ENCODE data around the gene RAVER1. TPM values are rescaled to one million over a fixed set of nuclear protein-coding genes. Genes with fewer than 3 reads are reported as not detected.

The RAVER1 gene
- total and polyA plus RNA-seq, 2 donors (not counting 3 experiments of a cell fraction or from before 2014, with no cell fraction given), result 5.2 to 47.6 TPM

Small RNA genes within 50 kb of the gene (small RNA-seq; reads per million reads assigned to genes)
- gene AC011511.1 (ENCODE audit: insufficient read depth, insufficient read length, low read depth, low replicate concordance) (not detected), gene AC011511.4 (ENCODE audit: insufficient read depth, insufficient read length, low read depth, low replicate concordance) (not detected)

Other genes with a start within 250 kb of the RAVER1 start
- gene SHFL, start 247.2 kb downstream of the RAVER1 start, total RNA-seq, result 23.6 and 34.4 TPM in 2 replicates
- gene SHFL, start 247.2 kb downstream of the RAVER1 start, polyA plus RNA-seq, result 36.9 and 40.0 TPM in 2 replicates
- not detected in 2 replicates for gene ANGPTL6, start 230.9 kb downstream of the RAVER1 start, total RNA-seq
- 0.15 and 0.32 TPM in 2 replicates for gene ANGPTL6, start 230.9 kb downstream of the RAVER1 start, polyA plus RNA-seq
- 50.4 and 51.6 TPM in 2 replicates for gene PPAN, start 227.2 kb downstream of the RAVER1 start, total RNA-seq
- 27.6 and 30.1 TPM in 2 replicates for gene PPAN, start 227.2 kb downstream of the RAVER1 start, polyA plus RNA-seq
- 10.7 and 14.6 TPM in 2 replicates for gene P2RY11, start 221.8 kb downstream of the RAVER1 start, total RNA-seq
- gene P2RY11, start 221.8 kb downstream of the RAVER1 start, polyA plus RNA-seq, result 3.6 and 5.4 TPM in 2 replicates
- gene EIF3G, start 213.6 kb downstream of the RAVER1 start, total RNA-seq, result 213 and 217 TPM in 2 replicates
- 253 and 294 TPM in 2 replicates for gene EIF3G, start 213.6 kb downstream of the RAVER1 start, polyA plus RNA-seq
- gene DNMT1, start 138.6 kb downstream of the RAVER1 start, total RNA-seq, result 154 and 165 TPM in 2 replicates
- gene DNMT1, start 138.6 kb downstream of the RAVER1 start, polyA plus RNA-seq, result 48.9 and 53.4 TPM in 2 replicates
- gene S1PR2, start 102.2 kb downstream of the RAVER1 start, total RNA-seq, result 1.0 and 1.3 TPM in 2 replicates
- gene S1PR2, start 102.2 kb downstream of the RAVER1 start, polyA plus RNA-seq, result 0.70 and 1.3 TPM in 2 replicates
- 69.4 and 70.4 TPM in 2 replicates for gene MRPL4, start 81.3 kb downstream of the RAVER1 start, total RNA-seq
- gene MRPL4, start 81.3 kb downstream of the RAVER1 start, polyA plus RNA-seq, result 118 and 144 TPM in 2 replicates
- gene ICAM1, start 62.4 kb downstream of the RAVER1 start, total RNA-seq, result 7.1 and 20.5 TPM in 2 replicates
- 30.4 and 38.0 TPM in 2 replicates for gene ICAM1, start 62.4 kb downstream of the RAVER1 start, polyA plus RNA-seq
- 0.49 TPM in 1 of 2 replicates, not detected in the other for gene ICAM4, start 46.6 kb downstream of the RAVER1 start, total RNA-seq
- gene ICAM4, start 46.6 kb downstream of the RAVER1 start, polyA plus RNA-seq, result 0.41 and 0.44 TPM in 2 replicates
- gene ICAM5, start 43.6 kb downstream of the RAVER1 start, total RNA-seq, result 0.40 TPM in 1 of 2 replicates, not detected in the other
- 0.03 and 0.10 TPM in 2 replicates for gene ICAM5, start 43.6 kb downstream of the RAVER1 start, polyA plus RNA-seq
- 2.9 and 5.3 TPM in 2 replicates for gene ZGLP1, start 23.7 kb downstream of the RAVER1 start, total RNA-seq
- 1.6 and 2.3 TPM in 2 replicates for gene ZGLP1, start 23.7 kb downstream of the RAVER1 start, polyA plus RNA-seq
- gene FDX2, start 17.5 kb downstream of the RAVER1 start, total RNA-seq, result 20.5 and 22.4 TPM in 2 replicates
- gene FDX2, start 17.5 kb downstream of the RAVER1 start, polyA plus RNA-seq, result 59.8 and 61.6 TPM in 2 replicates
- gene ICAM3, start 6.1 kb upstream of the RAVER1 start, total RNA-seq, result 11.4 and 11.6 TPM in 2 replicates
- 6.7 and 8.7 TPM in 2 replicates for gene ICAM3, start 6.1 kb upstream of the RAVER1 start, polyA plus RNA-seq
- 138 and 142 TPM in 2 replicates for gene TYK2, start 47.0 kb upstream of the RAVER1 start, total RNA-seq
- 92.9 and 93.7 TPM in 2 replicates for gene TYK2, start 47.0 kb upstream of the RAVER1 start, polyA plus RNA-seq
- 275 and 300 TPM in 2 replicates for gene CDC37, start 70.0 kb upstream of the RAVER1 start, total RNA-seq
- 366 and 372 TPM in 2 replicates for gene CDC37, start 70.0 kb upstream of the RAVER1 start, polyA plus RNA-seq
- gene PDE4A, start 87.0 kb upstream of the RAVER1 start, total RNA-seq, result 9.9 and 10.0 TPM in 2 replicates
- 3.7 and 3.8 TPM in 2 replicates for gene PDE4A, start 87.0 kb upstream of the RAVER1 start, polyA plus RNA-seq
- 78.2 and 81.4 TPM in 2 replicates for gene KEAP1, start 169.8 kb upstream of the RAVER1 start, total RNA-seq
- gene KEAP1, start 169.8 kb upstream of the RAVER1 start, polyA plus RNA-seq, result 91.1 and 107 TPM in 2 replicates
- not detected in 2 replicates for gene S1PR5, start 183.9 kb upstream of the RAVER1 start, total RNA-seq
- not detected in 2 replicates for gene S1PR5, start 183.9 kb upstream of the RAVER1 start, polyA plus RNA-seq
- 19.8 and 21.8 TPM in 2 replicates for gene ATG4D, start 210.4 kb upstream of the RAVER1 start, total RNA-seq
- gene ATG4D, start 210.4 kb upstream of the RAVER1 start, polyA plus RNA-seq, result 24.9 and 29.6 TPM in 2 replicates
- 23.1 and 25.7 TPM in 2 replicates for gene KRI1, start 232.5 kb upstream of the RAVER1 start, total RNA-seq
- 5.9 and 6.7 TPM in 2 replicates for gene KRI1, start 232.5 kb upstream of the RAVER1 start, polyA plus RNA-seq
- gene CDKN2D, start 235.4 kb upstream of the RAVER1 start, total RNA-seq, result 5.0 and 5.9 TPM in 2 replicates
- 9.2 and 9.8 TPM in 2 replicates for gene CDKN2D, start 235.4 kb upstream of the RAVER1 start, polyA plus RNA-seq

Measured in endothelial cell of umbilical vein (primary cell).